ENCODE measurements around the gene ORAI2.

Gene ORAI2

GRCh38 chr7:102447311-102447710, 13.9 kb downstream of the ORAI2 start:
- DNase-seq (ENCODE audit: low spot score) = no peak
- no peak for TF ChIP-seq CTCF (IDR thresholded peaks at IDR 0.05; ENCODE audit: poor library complexity, severe bottlenecking)
- Histone ChIP-seq H3K27me3 (ENCODE audit: insufficient read depth, poor library complexity, severe bottlenecking) (no peaks in the 10 kb centered on the region), H3K36me3 (ENCODE audit: low read depth) (no peaks in the 10 kb centered on the region), H3K4me3 (ENCODE audit: severe bottlenecking) (no peak overlapping the region), H3K27ac (ENCODE audit: poor library complexity, severe bottlenecking) (no peak overlapping the region), H3K4me1 (ENCODE audit: insufficient read depth, poor library complexity, severe bottlenecking) (no peaks in the 10 kb centered on the region), H3K9me3 (ENCODE audit: severe bottlenecking) (no peaks in the 10 kb centered on the region)
- no peak for ATAC-seq (ENCODE audit: low read depth)

- ATAC-seq (ENCODE audit: low read depth) (no peak), DNase-seq (ENCODE audit: low spot score) (no peak)
- Histone ChIP-seq H3K4me3 (ENCODE audit: severe bottlenecking) (no peak overlapping the region), H3K9me3 (ENCODE audit: severe bottlenecking) (no peaks in the 10 kb centered on the region), H3K4me1 (ENCODE audit: insufficient read depth, poor library complexity, severe bottlenecking) (no peaks in the 10 kb centered on the region), H3K27ac (ENCODE audit: poor library complexity, severe bottlenecking) (no peak overlapping the region), H3K36me3 (ENCODE audit: low read depth) (no peaks in the 10 kb centered on the region), H3K27me3 (ENCODE audit: insufficient read depth, poor library complexity, severe bottlenecking) (no peaks in the 10 kb centered on the region)
- no peak for TF ChIP-seq CTCF (IDR thresholded peaks at IDR 0.05; ENCODE audit: poor library complexity, severe bottlenecking)
Observed at GRCh38 chr7:102449136-102449535, 15.8 kb downstream of the ORAI2 start.

- 0 out of 3 replicates have a peak, but pooled peaks have one; percentile 18 for ATAC-seq (ENCODE audit: low read depth)
- Histone ChIP-seq H3K4me1 (ENCODE audit: insufficient read depth, poor library complexity, severe bottlenecking) (no peaks in the 10 kb centered on the region), H3K27ac (ENCODE audit: poor library complexity, severe bottlenecking) (no peak overlapping the region), H3K27me3 (ENCODE audit: insufficient read depth, poor library complexity, severe bottlenecking) (no peaks in the 10 kb centered on the region), H3K4me3 (ENCODE audit: severe bottlenecking) (no peak overlapping the region), H3K36me3 (ENCODE audit: low read depth) (no peaks in the 10 kb centered on the region), H3K9me3 (ENCODE audit: severe bottlenecking) (no peaks in the 10 kb centered on the region)
- no peak for DNase-seq (ENCODE audit: low spot score)
- peak; percentile 43 for TF ChIP-seq CTCF (IDR thresholded peaks at IDR 0.05; ENCODE audit: poor library complexity, severe bottlenecking)
Observed at GRCh38 chr7:102450242-102450641, 16.9 kb downstream of the ORAI2 start.

- Histone ChIP-seq H3K36me3 (ENCODE audit: low read depth) (no peaks in the 10 kb centered on the region; the same call in 1 of the 2 replicates), H3K4me1 (ENCODE audit: insufficient read depth, poor library complexity, severe bottlenecking) (no peaks in the 10 kb centered on the region), H3K9me3 (ENCODE audit: severe bottlenecking) (no peaks in the 10 kb centered on the region), H3K27ac (ENCODE audit: poor library complexity, severe bottlenecking) (no peak overlapping the region), H3K4me3 (ENCODE audit: severe bottlenecking) (no peak overlapping the region), H3K27me3 (ENCODE audit: insufficient read depth, poor library complexity, severe bottlenecking) (no peaks in the 10 kb centered on the region)
- DNase-seq (ENCODE audit: low spot score) (no peak), ATAC-seq (ENCODE audit: low read depth) (peak; percentile 88)
- TF ChIP-seq CTCF (IDR thresholded peaks at IDR 0.05; ENCODE audit: poor library complexity, severe bottlenecking) = peak; percentile 38
Observed at GRCh38 chr7:102451371-102452054, 18.1 kb downstream of the ORAI2 start.

- no peak for ATAC-seq (ENCODE audit: low read depth)
- Histone ChIP-seq H3K27me3 (ENCODE audit: insufficient read depth, poor library complexity, severe bottlenecking) (no peaks in the 10 kb centered on the region), H3K36me3 (ENCODE audit: low read depth) (peaks cover 7% of the 10 kb centered on the region; the same call in 1 of the 2 replicates), H3K27ac (ENCODE audit: poor library complexity, severe bottlenecking) (no peak overlapping the region), H3K4me3 (ENCODE audit: severe bottlenecking) (no peak overlapping the region), H3K9me3 (ENCODE audit: severe bottlenecking) (no peaks in the 10 kb centered on the region), H3K4me1 (ENCODE audit: insufficient read depth, poor library complexity, severe bottlenecking) (no peaks in the 10 kb centered on the region)
- no peak for TF ChIP-seq CTCF (IDR thresholded peaks at IDR 0.05; ENCODE audit: poor library complexity, severe bottlenecking)
- no peak for DNase-seq (ENCODE audit: low spot score)
Observed at GRCh38 chr7:102452451-102452850, 19.1 kb downstream of the ORAI2 start.
